HCT116 (cell line): ENCODE data around the gene PCSK2. TPM values are rescaled to one million over a fixed set of nuclear protein-coding genes. Genes with fewer than 3 reads are reported as not detected.

Experiments
- ATAC-seq: fragments of 200-7000 bp; cut with Tn5 transposase; 2 replicates; pipeline ENCODE4 v1.9.1; 2020; ENCODE audit warnings: mild to moderate bottlenecking, moderate library complexity
- BruUV-seq: library from RNA; stranded (reverse); fragments of 400-500 nt; replicated peaks from 2 replicates; lab custom pipeline; 2021; lab: Mats Ljungman, UMichigan
- CTCF ChIA-PET: fragments of 300-600 bp; sonication (Branson Sonifier 250); formaldehyde crosslinking; loops from one replicate; lab custom pipeline; 2021; ENCODE audit warnings: antibody characterized with exemption; lab: Charles Lee
- POLR2A ChIA-PET: fragments of 300-600, 350-600 bp; sonication (Branson Sonifier 250); formaldehyde crosslinking; loops from one replicate; lab custom pipeline; 2021; ENCODE audit warnings: antibody characterized with exemption; lab: Charles Lee
- RAD21 ChIA-PET, 2 experiments: fragments of 300-600 bp; sonication (Branson Sonifier 250); formaldehyde crosslinking; loops; one replicate each; lab custom pipeline; 2023; ENCODE audit warnings: low total read pairs in 2 of 2; ENCODE audit not compliant: uncharacterized antibody in 2 of 2, unreplicated experiment in 2 of 2, low non-redundant PET in 1 of 2; lab: Charles Lee
- DNase-seq: peaks from one replicate; pipeline ENCODE4 v3.0.0-alpha.2; 2010; ENCODE audit warnings: low read depth, low spot score
- H2AFZ ChIP-seq: fragments of 200-600 bp; shearing (Covaris generic), sonication (generic); 2 replicates; pipeline ENCODE4 v1.6.1; 2017; ENCODE audit warnings: low read depth, mixed run types, mixed read lengths, antibody characterized with exemption, low read length; ENCODE audit not compliant: poor library complexity, severe bottlenecking
- H3K27ac ChIP-seq: 2 replicates; pipeline ENCODE4 v1.5.1; 2012; ENCODE audit warnings: low read depth, low read length
- H3K27me3 ChIP-seq: fragments of 200-600 bp; sonication (generic); 2 replicates; pipeline ENCODE4 v1.6.1; 2016; ENCODE audit warnings: mixed run types, low read length, mixed read lengths; ENCODE audit not compliant: insufficient read depth
- H3K36me3 ChIP-seq, 2 experiments: fragments of 200-500 bp in 1 of 2; fragments of 200-600 bp in 1 of 2; sonication (Bioruptor generic) in 1 of 2; sonication (generic) in 1 of 2; 2 replicates each; pipeline versions ENCODE4 v1.5.1 to v1.6.1; 2014 to 2016; ENCODE audit warnings: low read length in 2 of 2, inconsistent platforms in 1 of 2, mixed read lengths in 1 of 2, mixed run types in 1 of 2; ENCODE audit not compliant: insufficient read depth in 2 of 2, control insufficient read depth in 1 of 2
- H3K4me1 ChIP-seq, 2 experiments: fragments of 200-600 bp in 1 of 2; sonication (generic) in 1 of 2; 2 replicates each; pipeline versions ENCODE4 v1.5.1 to v1.6.1; 2012 to 2017; ENCODE audit warnings: low read length in 2 of 2, inconsistent platforms in 1 of 2, mild to moderate bottlenecking in 1 of 2, mixed read lengths in 1 of 2, mixed run types in 1 of 2, moderate library complexity in 1 of 2; ENCODE audit not compliant: insufficient read depth in 2 of 2, control insufficient read depth in 1 of 2
- H3K4me2 ChIP-seq: fragments of 200-600 bp; sonication (generic); 2 replicates; pipeline ENCODE4 v1.6.1; 2017; ENCODE audit warnings: mixed run types, low read length, mixed read lengths
- H3K4me3 ChIP-seq, 2 experiments: fragments of 200-600 bp in 1 of 2; sonication (generic) in 1 of 2; replicated peaks in 1 of 2; 2 replicates each; pipeline ENCODE4 v1.5.1; 2011 to 2016; ENCODE audit warnings: low read length in 2 of 2, control low read depth in 1 of 2, low read depth in 1 of 2, mild to moderate bottlenecking in 1 of 2, mixed read lengths in 1 of 2, mixed run types in 1 of 2
- H3K79me2 ChIP-seq: fragments of 200-600 bp; sonication (generic); 2 replicates; pipeline ENCODE4 v1.6.1; 2017; ENCODE audit warnings: mild to moderate bottlenecking, mixed run types, low read length, moderate library complexity, mixed read lengths; ENCODE audit not compliant: insufficient read depth
- H3K9ac ChIP-seq: fragments of 200-600 bp; sonication (generic); 2 replicates; pipeline ENCODE4 v1.6.1; 2016; ENCODE audit warnings: low read length, mixed read lengths
- H3K9me2 ChIP-seq: fragments of 200-600 bp; sonication (generic), shearing (Covaris generic); 2 replicates; pipeline ENCODE4 v1.6.1; 2017; ENCODE audit warnings: mixed run types, mild to moderate bottlenecking, moderate library complexity; ENCODE audit not compliant: insufficient read depth
- H3K9me3 ChIP-seq, 2 experiments: fragments of 200-500 bp in 1 of 2; fragments of 200-600 bp in 1 of 2; sonication (Bioruptor generic) in 1 of 2; sonication (generic) in 1 of 2; 2 replicates each; pipeline ENCODE4 v1.6.1; 2014 to 2017; ENCODE audit warnings: low read length in 2 of 2, mixed read lengths in 2 of 2, inconsistent platforms in 1 of 2, low read depth in 1 of 2, mild to moderate bottlenecking in 1 of 2, mixed run types in 1 of 2, moderate library complexity in 1 of 2; ENCODE audit not compliant: control insufficient read depth in 1 of 2, insufficient read depth in 1 of 2
- H4K20me1 ChIP-seq: fragments of 200-600 bp; sonication (generic), shearing (Covaris generic); 2 replicates; pipeline ENCODE4 v1.6.1; 2017; ENCODE audit warnings: mixed run types, mild to moderate bottlenecking, moderate library complexity; ENCODE audit not compliant: insufficient read depth
- CBX3 ChIP-seq: IDR thresholded peaks from 2 replicates; pipeline ENCODE4 v1.6.1; 2012; ENCODE audit warnings: low read depth
- CEBPB ChIP-seq: IDR thresholded peaks from 2 replicates; pipeline ENCODE4 v1.6.1; 2012; ENCODE audit warnings: low read depth
- ELF1 ChIP-seq: IDR thresholded peaks from 2 replicates; pipeline ENCODE4 v1.6.1; 2012; ENCODE audit warnings: low read depth, borderline replicate concordance
- EZH2 ChIP-seq: fragments of 200-600 bp; sonication (generic); IDR thresholded peaks from 2 replicates; pipeline ENCODE4 v1.6.1; 2017; ENCODE audit warnings: antibody characterized with exemption, mixed run types
- EZH2phosphoT487 ChIP-seq: fragments of 200-600 bp; IDR thresholded peaks from 2 replicates; pipeline ENCODE4 v1.6.1; 2018; ENCODE audit warnings: antibody characterized with exemption, borderline replicate concordance
- FOSL1 ChIP-seq: IDR thresholded peaks from 2 replicates; pipeline ENCODE4 v1.6.1; 2012; ENCODE audit warnings: low read depth
- POLR2A ChIP-seq: IDR thresholded peaks from 2 replicates; pipeline ENCODE4 v1.7.0; 2011; ENCODE audit warnings: borderline replicate concordance; ENCODE audit not compliant: insufficient read depth, insufficient read length; ENCODE audit errors: extremely low read depth
- POLR2AphosphoS5 ChIP-seq: IDR thresholded peaks from 2 replicates; pipeline ENCODE4 v1.6.1; 2011; ENCODE audit warnings: mild to moderate bottlenecking, low read depth, low read length, moderate library complexity
- RAD21 ChIP-seq: IDR thresholded peaks from 2 replicates; pipeline ENCODE4 v1.6.1; 2012; ENCODE audit warnings: low read depth, mild to moderate bottlenecking
- SIN3A ChIP-seq: IDR thresholded peaks from 2 replicates; pipeline ENCODE4 v1.6.1; 2012; ENCODE audit warnings: low read depth
- SP1 ChIP-seq: IDR thresholded peaks from 2 replicates; pipeline ENCODE4 v1.6.1; 2012; ENCODE audit warnings: low read depth
- SRF ChIP-seq: IDR thresholded peaks from 2 replicates; pipeline ENCODE4 v1.6.1; 2012; ENCODE audit warnings: low read depth
- TCF7L2 ChIP-seq: IDR thresholded peaks from 2 replicates; pipeline ENCODE4 v1.7.0; 2011; ENCODE audit warnings: borderline replicate concordance, inconsistent platforms; ENCODE audit not compliant: insufficient read depth, insufficient read length; ENCODE audit errors: extremely low read depth
- intact Hi-C: fragments of 100-400 bp; cut with micrococcal nuclease; formaldehyde crosslinking; loops from 2 replicates; pipeline ENCODE4 v1.10.0; 2022
- total RNA-seq: library from RNA; stranded (reverse); gene quantifications from one replicate; pipeline ENCODE4 v1.2.1, GENCODE V29; 2021; ENCODE audit not compliant: unreplicated experiment
- TF ChIP-seq, protein P1 (sequence below): IDR thresholded peaks from 2 replicates; pipeline ENCODE4 v1.6.1; 2012
- TF ChIP-seq, protein P2 (sequence below): IDR thresholded peaks from 2 replicates; pipeline ENCODE4 v1.6.1; 2012; ENCODE audit warnings: low read depth
- TF ChIP-seq, protein P3 (sequence below), 3 experiments: fragments of 200-600 bp in 1 of 3; sonication (generic) in 1 of 3; IDR thresholded peaks in 2 of 3; conservative IDR thresholded peaks in 1 of 3; 2 replicates each; pipeline ENCODE4 v1.5.1; 2012 to 2017; ENCODE audit warnings: low read depth in 2 of 3, low read length in 2 of 3, antibody characterized with exemption in 1 of 3, borderline replicate concordance in 1 of 3, control low read depth in 1 of 3, mild to moderate bottlenecking in 1 of 3, mixed read lengths in 1 of 3, mixed run types in 1 of 3, moderate library complexity in 1 of 3; ENCODE audit not compliant: insufficient read depth in 1 of 3
- TF ChIP-seq, protein P4 (sequence below): IDR thresholded peaks from 2 replicates; pipeline ENCODE4 v1.6.1; 2011; ENCODE audit warnings: mild to moderate bottlenecking, low read length, moderate library complexity; ENCODE audit not compliant: insufficient replicate concordance; ENCODE audit errors: extremely low read depth
- TF ChIP-seq, protein P5 (sequence below): IDR thresholded peaks from 2 replicates; pipeline ENCODE4 v1.6.1; 2012

The PCSK2 gene
- total RNA-seq, 1 experiment from 2014 or later: not detected

DNA sequence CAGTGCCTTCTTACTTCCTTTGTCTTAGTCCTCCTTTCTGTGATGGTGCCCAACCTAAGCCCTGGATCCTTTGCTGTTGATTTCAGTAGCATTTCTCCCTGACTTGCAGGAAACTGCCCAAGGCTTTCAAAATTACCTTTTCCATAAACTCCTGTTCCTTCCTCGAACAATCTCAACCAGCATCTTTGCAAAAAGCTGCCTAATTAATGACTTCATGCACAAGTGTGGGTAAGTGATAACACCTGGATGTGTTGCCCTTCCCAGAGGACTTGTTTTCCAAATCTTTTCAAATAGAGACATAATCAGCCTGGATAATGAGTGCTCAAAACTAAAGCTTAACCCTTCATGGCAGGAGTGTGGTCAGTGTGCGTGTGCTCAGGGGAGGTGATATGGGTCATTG, 118.0 kb downstream of the PCSK2 start:
- Histone ChIP-seq H3K36me3 (no peaks in the 10 kb centered on the region), H3K27me3 (peaks cover 59% of the 10 kb centered on the region), H2AFZ (no peak overlapping the region), H3K4me3 (no peak overlapping the region), H3K9ac (no peak overlapping the region), H3K9me2 (no peaks in the 10 kb centered on the region), H3K9me3 (no peaks in the 10 kb centered on the region), H3K4me1 (no peaks in the 10 kb centered on the region), H4K20me1 (no peaks in the 10 kb centered on the region), H3K79me2 (no peaks in the 10 kb centered on the region), H3K27ac (no peak overlapping the region), H3K4me2 (no peak overlapping the region)
- ChIA-PET RAD21 (no interaction called here), CTCF (no interaction called here), POLR2A (no interaction called here)
- no TSS peak for BruUV-seq
- intact Hi-C loops: no loop called here
- DNase-seq (no peak), ATAC-seq (no peak)
- TF ChIP-seq SRF (no peak), EZH2 (no peak), ELF1 (no peak), SP1 (no peak), RAD21 (no peak), POLR2A (no peak), EZH2phosphoT487 (no peak), CEBPB (no peak), FOSL1 (no peak), POLR2AphosphoS5 (no peak), SIN3A (no peak), CBX3 (no peak), TCF7L2 (no peak)
- TF ChIP-seq, protein P1, sequence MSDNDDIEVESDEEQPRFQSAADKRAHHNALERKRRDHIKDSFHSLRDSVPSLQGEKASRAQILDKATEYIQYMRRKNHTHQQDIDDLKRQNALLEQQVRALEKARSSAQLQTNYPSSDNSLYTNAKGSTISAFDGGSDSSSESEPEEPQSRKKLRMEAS: no peak
- TF ChIP-seq, protein P2, sequence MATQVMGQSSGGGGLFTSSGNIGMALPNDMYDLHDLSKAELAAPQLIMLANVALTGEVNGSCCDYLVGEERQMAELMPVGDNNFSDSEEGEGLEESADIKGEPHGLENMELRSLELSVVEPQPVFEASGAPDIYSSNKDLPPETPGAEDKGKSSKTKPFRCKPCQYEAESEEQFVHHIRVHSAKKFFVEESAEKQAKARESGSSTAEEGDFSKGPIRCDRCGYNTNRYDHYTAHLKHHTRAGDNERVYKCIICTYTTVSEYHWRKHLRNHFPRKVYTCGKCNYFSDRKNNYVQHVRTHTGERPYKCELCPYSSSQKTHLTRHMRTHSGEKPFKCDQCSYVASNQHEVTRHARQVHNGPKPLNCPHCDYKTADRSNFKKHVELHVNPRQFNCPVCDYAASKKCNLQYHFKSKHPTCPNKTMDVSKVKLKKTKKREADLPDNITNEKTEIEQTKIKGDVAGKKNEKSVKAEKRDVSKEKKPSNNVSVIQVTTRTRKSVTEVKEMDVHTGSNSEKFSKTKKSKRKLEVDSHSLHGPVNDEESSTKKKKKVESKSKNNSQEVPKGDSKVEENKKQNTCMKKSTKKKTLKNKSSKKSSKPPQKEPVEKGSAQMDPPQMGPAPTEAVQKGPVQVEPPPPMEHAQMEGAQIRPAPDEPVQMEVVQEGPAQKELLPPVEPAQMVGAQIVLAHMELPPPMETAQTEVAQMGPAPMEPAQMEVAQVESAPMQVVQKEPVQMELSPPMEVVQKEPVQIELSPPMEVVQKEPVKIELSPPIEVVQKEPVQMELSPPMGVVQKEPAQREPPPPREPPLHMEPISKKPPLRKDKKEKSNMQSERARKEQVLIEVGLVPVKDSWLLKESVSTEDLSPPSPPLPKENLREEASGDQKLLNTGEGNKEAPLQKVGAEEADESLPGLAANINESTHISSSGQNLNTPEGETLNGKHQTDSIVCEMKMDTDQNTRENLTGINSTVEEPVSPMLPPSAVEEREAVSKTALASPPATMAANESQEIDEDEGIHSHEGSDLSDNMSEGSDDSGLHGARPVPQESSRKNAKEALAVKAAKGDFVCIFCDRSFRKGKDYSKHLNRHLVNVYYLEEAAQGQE: no peak
- TF ChIP-seq, protein P3, sequence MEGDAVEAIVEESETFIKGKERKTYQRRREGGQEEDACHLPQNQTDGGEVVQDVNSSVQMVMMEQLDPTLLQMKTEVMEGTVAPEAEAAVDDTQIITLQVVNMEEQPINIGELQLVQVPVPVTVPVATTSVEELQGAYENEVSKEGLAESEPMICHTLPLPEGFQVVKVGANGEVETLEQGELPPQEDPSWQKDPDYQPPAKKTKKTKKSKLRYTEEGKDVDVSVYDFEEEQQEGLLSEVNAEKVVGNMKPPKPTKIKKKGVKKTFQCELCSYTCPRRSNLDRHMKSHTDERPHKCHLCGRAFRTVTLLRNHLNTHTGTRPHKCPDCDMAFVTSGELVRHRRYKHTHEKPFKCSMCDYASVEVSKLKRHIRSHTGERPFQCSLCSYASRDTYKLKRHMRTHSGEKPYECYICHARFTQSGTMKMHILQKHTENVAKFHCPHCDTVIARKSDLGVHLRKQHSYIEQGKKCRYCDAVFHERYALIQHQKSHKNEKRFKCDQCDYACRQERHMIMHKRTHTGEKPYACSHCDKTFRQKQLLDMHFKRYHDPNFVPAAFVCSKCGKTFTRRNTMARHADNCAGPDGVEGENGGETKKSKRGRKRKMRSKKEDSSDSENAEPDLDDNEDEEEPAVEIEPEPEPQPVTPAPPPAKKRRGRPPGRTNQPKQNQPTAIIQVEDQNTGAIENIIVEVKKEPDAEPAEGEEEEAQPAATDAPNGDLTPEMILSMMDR (IDR thresholded peaks at IDR 0.05 in 2 of 3, conservative IDR thresholded peaks at IDR 0.05 in 1 of 3; ENCODE audit: borderline replicate concordance in 1 of 3, insufficient read depth in 1 of 3, low read depth in 2 of 3, low read length in 2 of 3): no peak
- TF ChIP-seq, protein P4, sequence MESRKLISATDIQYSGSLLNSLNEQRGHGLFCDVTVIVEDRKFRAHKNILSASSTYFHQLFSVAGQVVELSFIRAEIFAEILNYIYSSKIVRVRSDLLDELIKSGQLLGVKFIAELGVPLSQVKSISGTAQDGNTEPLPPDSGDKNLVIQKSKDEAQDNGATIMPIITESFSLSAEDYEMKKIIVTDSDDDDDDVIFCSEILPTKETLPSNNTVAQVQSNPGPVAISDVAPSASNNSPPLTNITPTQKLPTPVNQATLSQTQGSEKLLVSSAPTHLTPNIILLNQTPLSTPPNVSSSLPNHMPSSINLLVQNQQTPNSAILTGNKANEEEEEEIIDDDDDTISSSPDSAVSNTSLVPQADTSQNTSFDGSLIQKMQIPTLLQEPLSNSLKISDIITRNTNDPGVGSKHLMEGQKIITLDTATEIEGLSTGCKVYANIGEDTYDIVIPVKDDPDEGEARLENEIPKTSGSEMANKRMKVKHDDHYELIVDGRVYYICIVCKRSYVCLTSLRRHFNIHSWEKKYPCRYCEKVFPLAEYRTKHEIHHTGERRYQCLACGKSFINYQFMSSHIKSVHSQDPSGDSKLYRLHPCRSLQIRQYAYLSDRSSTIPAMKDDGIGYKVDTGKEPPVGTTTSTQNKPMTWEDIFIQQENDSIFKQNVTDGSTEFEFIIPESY: no peak
- TF ChIP-seq, protein P5, sequence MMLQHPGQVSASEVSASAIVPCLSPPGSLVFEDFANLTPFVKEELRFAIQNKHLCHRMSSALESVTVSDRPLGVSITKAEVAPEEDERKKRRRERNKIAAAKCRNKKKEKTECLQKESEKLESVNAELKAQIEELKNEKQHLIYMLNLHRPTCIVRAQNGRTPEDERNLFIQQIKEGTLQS: no peak
